ENCODE measurements around the gene LRMDA. TPM values are rescaled to one million over a fixed set of nuclear protein-coding genes. Genes with fewer than 3 reads are reported as not detected.

Gene LRMDA
- total RNA-seq, 4 donors from 2014 or later: 1.5 to 15.7 (median 4.6) TPM

DNA sequence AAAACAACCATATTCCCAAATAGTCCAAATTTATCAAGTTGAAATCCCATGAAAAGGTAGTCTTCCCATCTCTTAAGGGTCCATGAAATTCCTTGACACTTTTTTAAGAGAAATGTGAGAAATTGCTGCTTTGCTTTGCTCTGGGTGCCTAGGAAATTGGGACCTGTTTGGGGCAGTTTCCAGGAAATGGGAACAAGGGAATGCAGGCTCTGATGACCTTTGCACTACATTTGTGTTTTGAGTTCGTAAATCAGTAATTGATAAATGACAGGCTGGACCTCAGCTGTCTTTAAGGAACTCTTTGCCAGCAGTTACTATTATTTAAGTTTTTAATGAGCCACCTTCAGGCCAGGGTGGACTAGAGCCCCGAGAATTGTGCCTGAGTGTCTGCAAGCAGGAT lies 203.5 kb downstream of the LRMDA start:
- Histone ChIP-seq H3K4me1 (no peaks in the 10 kb centered on the region), H3K27ac (no peak overlapping the region), H3K27me3 (no peaks in the 10 kb centered on the region), H3K36me3 (no peaks in the 10 kb centered on the region), H3K4me3 (no peak overlapping the region), H3K9me3 (no peaks in the 10 kb centered on the region)
- intact Hi-C loops (cut with DNase I; ENCODE audit: low total_unique reads): no loop called here
- no peak for DNase-seq
- TF ChIP-seq, protein P1, sequence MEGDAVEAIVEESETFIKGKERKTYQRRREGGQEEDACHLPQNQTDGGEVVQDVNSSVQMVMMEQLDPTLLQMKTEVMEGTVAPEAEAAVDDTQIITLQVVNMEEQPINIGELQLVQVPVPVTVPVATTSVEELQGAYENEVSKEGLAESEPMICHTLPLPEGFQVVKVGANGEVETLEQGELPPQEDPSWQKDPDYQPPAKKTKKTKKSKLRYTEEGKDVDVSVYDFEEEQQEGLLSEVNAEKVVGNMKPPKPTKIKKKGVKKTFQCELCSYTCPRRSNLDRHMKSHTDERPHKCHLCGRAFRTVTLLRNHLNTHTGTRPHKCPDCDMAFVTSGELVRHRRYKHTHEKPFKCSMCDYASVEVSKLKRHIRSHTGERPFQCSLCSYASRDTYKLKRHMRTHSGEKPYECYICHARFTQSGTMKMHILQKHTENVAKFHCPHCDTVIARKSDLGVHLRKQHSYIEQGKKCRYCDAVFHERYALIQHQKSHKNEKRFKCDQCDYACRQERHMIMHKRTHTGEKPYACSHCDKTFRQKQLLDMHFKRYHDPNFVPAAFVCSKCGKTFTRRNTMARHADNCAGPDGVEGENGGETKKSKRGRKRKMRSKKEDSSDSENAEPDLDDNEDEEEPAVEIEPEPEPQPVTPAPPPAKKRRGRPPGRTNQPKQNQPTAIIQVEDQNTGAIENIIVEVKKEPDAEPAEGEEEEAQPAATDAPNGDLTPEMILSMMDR (IDR thresholded peaks at IDR 0.05): no peak
- TF ChIP-seq POLR2A (IDR thresholded peaks at IDR 0.05): no peak

DNA sequence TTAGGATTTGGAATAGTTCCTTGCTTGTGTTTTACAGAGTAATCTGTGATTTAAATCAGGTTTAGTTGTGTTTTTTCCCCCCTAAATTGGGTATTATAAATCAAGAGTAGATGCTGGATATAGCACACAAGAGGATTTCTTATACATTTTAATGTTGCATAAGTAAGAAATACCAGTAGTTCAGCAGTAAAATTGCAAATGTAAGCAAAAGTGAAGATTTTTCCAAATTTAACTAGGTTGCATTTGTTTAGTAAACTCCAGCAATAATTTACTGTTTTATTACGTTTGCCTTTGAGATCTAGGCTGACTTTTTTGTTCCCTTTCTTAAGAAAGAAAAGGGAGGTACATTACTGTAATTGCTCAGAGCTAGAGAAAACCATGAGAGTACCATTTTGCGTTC lies 207.3 kb downstream of the LRMDA start:
- no peaks in the 10 kb centered on the region for H3K9me3 ChIP-seq
- no peak overlapping the region for H3K27ac ChIP-seq
- no peak overlapping the region for H3K4me3 ChIP-seq
- intact Hi-C loops (cut with DNase I; ENCODE audit: low total_unique reads): no loop called here
- DNase-seq: no peak
- H3K36me3 ChIP-seq: no peaks in the 10 kb centered on the region
- TF ChIP-seq POLR2A (IDR thresholded peaks at IDR 0.05): no peak
- TF ChIP-seq, protein P1 (IDR thresholded peaks at IDR 0.05): no peak
- H3K27me3 ChIP-seq: no peaks in the 10 kb centered on the region
- H3K4me1 ChIP-seq: no peaks in the 10 kb centered on the region

DNA sequence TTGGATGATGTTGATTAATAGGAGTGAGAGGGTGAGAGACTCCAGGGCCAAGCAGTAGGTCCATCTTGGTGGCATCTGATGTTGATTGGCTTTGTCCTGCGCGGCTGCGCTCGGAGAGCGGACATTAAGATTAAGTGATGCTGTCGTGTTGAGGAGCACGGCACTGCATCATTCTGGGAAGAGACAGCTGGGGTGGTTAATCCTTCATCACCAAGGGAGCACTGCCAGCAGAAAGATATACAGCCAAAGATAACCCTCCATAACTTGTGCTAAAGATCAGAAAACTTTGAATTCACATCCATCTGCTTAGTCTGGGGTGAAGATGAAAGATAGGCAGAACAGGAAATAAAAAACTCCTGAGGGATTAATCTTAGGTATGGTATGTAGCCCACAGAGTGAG lies 208.3 kb downstream of the LRMDA start:
- no peaks in the 10 kb centered on the region for H3K36me3 ChIP-seq
- DNase-seq: no peak
- TF ChIP-seq, protein P1 (IDR thresholded peaks at IDR 0.05): no peak
- TF ChIP-seq POLR2A (IDR thresholded peaks at IDR 0.05): no peak
- intact Hi-C loops (cut with DNase I; ENCODE audit: low total_unique reads): no loop called here
- H3K27me3 ChIP-seq: no peaks in the 10 kb centered on the region
- no peaks in the 10 kb centered on the region for H3K9me3 ChIP-seq
- no peak overlapping the region for H3K27ac ChIP-seq
- H3K4me1 ChIP-seq: no peaks in the 10 kb centered on the region
- H3K4me3 ChIP-seq: no peak overlapping the region

DNA sequence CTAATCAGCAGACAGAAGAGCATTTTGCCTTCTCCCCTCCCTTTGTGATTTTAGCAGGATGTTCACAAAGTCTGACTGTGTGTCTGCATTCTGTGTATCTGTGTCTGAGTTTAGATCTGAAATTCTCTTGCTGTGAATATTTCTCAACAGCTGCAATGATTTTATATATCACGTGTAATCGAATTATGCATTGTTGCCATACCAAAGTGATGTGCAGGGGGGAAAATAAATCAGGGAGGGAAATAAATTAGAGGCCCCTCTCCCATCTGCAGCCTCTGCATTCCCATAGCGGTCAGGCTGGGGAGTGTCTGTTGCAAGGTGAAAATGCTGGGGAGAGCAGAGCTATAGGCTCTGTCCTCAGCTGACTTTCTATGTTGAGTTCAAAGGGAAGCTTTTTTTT lies 209.0 kb downstream of the LRMDA start:
- Histone ChIP-seq H3K4me1 (no peaks in the 10 kb centered on the region), H3K36me3 (no peaks in the 10 kb centered on the region), H3K27ac (no peak overlapping the region), H3K27me3 (no peaks in the 10 kb centered on the region), H3K9me3 (no peaks in the 10 kb centered on the region), H3K4me3 (no peak overlapping the region)
- DNase-seq: no peak
- intact Hi-C loops (cut with DNase I; ENCODE audit: low total_unique reads): no loop called here
- TF ChIP-seq, protein P1 (IDR thresholded peaks at IDR 0.05): no peak
- no peak for TF ChIP-seq POLR2A (IDR thresholded peaks at IDR 0.05)

DNA sequence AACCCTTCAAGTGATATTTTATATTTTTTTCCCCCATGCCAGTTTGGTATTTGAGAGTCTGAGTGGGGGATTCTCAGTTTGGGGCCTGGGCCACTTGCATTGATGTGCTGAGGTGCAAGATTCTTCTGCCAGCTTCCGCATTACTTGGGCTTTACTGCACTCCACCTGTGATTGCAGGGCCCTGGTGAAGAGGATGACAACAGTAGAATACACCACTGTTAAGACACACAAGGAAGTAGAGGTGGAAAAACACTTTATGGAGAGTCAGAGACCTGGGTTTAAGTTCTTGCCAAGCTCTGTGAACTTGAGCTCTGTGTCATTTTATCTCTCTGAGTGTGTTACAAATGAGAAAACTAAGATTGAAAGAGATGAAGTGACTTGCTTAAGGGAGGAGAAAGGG lies 209.4 kb downstream of the LRMDA start:
- Histone ChIP-seq H3K9me3 (no peaks in the 10 kb centered on the region), H3K4me1 (no peaks in the 10 kb centered on the region), H3K27ac (no peak overlapping the region), H3K27me3 (no peaks in the 10 kb centered on the region), H3K4me3 (no peak overlapping the region), H3K36me3 (no peaks in the 10 kb centered on the region)
- intact Hi-C loops (cut with DNase I; ENCODE audit: low total_unique reads): no loop called here
- TF ChIP-seq, protein P1 (IDR thresholded peaks at IDR 0.05): no peak
- no peak for TF ChIP-seq POLR2A (IDR thresholded peaks at IDR 0.05)
- no peak for DNase-seq
